ENCODE measurements around the gene JAK2.

- TF ChIP-seq, protein P1, sequence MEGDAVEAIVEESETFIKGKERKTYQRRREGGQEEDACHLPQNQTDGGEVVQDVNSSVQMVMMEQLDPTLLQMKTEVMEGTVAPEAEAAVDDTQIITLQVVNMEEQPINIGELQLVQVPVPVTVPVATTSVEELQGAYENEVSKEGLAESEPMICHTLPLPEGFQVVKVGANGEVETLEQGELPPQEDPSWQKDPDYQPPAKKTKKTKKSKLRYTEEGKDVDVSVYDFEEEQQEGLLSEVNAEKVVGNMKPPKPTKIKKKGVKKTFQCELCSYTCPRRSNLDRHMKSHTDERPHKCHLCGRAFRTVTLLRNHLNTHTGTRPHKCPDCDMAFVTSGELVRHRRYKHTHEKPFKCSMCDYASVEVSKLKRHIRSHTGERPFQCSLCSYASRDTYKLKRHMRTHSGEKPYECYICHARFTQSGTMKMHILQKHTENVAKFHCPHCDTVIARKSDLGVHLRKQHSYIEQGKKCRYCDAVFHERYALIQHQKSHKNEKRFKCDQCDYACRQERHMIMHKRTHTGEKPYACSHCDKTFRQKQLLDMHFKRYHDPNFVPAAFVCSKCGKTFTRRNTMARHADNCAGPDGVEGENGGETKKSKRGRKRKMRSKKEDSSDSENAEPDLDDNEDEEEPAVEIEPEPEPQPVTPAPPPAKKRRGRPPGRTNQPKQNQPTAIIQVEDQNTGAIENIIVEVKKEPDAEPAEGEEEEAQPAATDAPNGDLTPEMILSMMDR (conservative IDR thresholded peaks at IDR 0.05; ENCODE audit: low read length): no peak
- no peak for TF ChIP-seq EZH2phosphoT487 (IDR thresholded peaks at IDR 0.05; ENCODE audit: borderline replicate concordance, low read depth, low read length)
Observed at GRCh38 chr9:4992872-4993271, 7.8 kb downstream of the JAK2 start.
